Sigmoid colon (tissue), 7 donors: ENCODE data around the gene ZFPM1. TPM values are rescaled to one million over a fixed set of nuclear protein-coding genes. Genes with fewer than 3 reads are reported as not detected.
"Not testable (repeated sequence)": the region's sequence is repeated elsewhere in the genome, so short reads cannot be mapped to it uniquely, and the experiment has no call there.

Experiments
- DNase-seq: peaks from one replicate; pipeline ENCODE4 v3.0.0-alpha.2; 2019
- H3K27ac ChIP-seq, 4 donors: fragments of 200-600 bp; sonication (generic); one replicate each; pipeline ENCODE4 v1.5.1; 2016 to 2019; ENCODE audit warnings: mild to moderate bottlenecking in 1 of 4
- H3K27me3 ChIP-seq, 3 donors: fragments of 200-600 bp; sonication (generic); one replicate each; pipeline ENCODE4 v1.5.1; 2019; ENCODE audit warnings: mild to moderate bottlenecking in 1 of 3
- H3K36me3 ChIP-seq, 4 donors: fragments of 200-600 bp; sonication (generic); one replicate each; pipeline ENCODE4 v1.5.1; 2016 to 2019
- H3K4me1 ChIP-seq, 4 donors: fragments of 200-600 bp; sonication (generic); one replicate each; pipeline ENCODE4 v1.5.1; 2017 to 2019
- H3K4me3 ChIP-seq, 4 donors: fragments of 200-600 bp; sonication (generic); one replicate each; pipeline ENCODE4 v1.5.1; 2017 to 2019; ENCODE audit warnings: mild to moderate bottlenecking in 2 of 4, moderate library complexity in 1 of 4
- H3K9me3 ChIP-seq, 4 donors: fragments of 200-600 bp in 3 of 4; sonication (generic) in 3 of 4; one replicate each; pipeline versions ENCODE4 v1.5.1 to v1.6.1; 2013 to 2019
- EP300 ChIP-seq, 4 donors: sonication (generic); formaldehyde crosslinking; IDR thresholded peaks; one replicate each; pipeline ENCODE4 v1.6.1; 2017; ENCODE audit warnings: antibody characterized with exemption in 4 of 4
- POLR2A ChIP-seq, 2 donors: fragments of 450-650 bp; IDR thresholded peaks; one replicate each; pipeline ENCODE4 v1.6.1; 2016; ENCODE audit warnings: antibody characterized with exemption in 2 of 2, mild to moderate bottlenecking in 2 of 2, moderate library complexity in 2 of 2
- POLR2AphosphoS5 ChIP-seq, 4 donors: sonication (generic); formaldehyde crosslinking; IDR thresholded peaks; one replicate each; pipeline ENCODE4 v1.6.1; 2017; ENCODE audit warnings: antibody characterized with exemption in 4 of 4
- WGBS, 2 donors: extraction: QIAGEN DNeasy Blood & Tissue Kit; methylation state at CpG; one replicate each; pipeline ENCODE4 v1.1.7; 2013; 5-methylcytosine and 5-hydroxymethylcytosine counted together
- intact Hi-C: fragments of 100-400 bp; cut with DNase I; formaldehyde crosslinking; loops from one replicate; pipeline ENCODE4 v1.15.1; 2023
- polyA plus RNA-seq, 3 donors: library from polyadenylated mRNA; stranded (reverse); fragments of 200-250 nt; gene quantifications; one replicate each; pipeline ENCODE4 v1.2.3, GENCODE V29; 2013
- total RNA-seq, 4 donors: library from RNA; depleted of rRNA; stranded (reverse); fragments of >200 nt; gene quantifications; one replicate each; pipeline ENCODE4 v1.1.0, GENCODE V29; 2016
- TF ChIP-seq, protein P1 (sequence below), 4 experiments: fragments of 450-650 bp in 3 of 4; fragments of 200-600 bp in 1 of 4; IDR thresholded peaks; one replicate each; pipeline ENCODE4 v1.5.1; 2016 to 2019; ENCODE audit warnings: antibody characterized with exemption in 4 of 4, mild to moderate bottlenecking in 3 of 4, moderate library complexity in 2 of 4
- donor health status: healthy with polysubstance abuse.
- donor health status: Bipolar disorder and iron deficiency.
- donor health status: healthy.

The ZFPM1 gene
- total and polyA plus RNA-seq, 7 donors: 0.27 to 3.7 (median 0.66) TPM

DNA sequence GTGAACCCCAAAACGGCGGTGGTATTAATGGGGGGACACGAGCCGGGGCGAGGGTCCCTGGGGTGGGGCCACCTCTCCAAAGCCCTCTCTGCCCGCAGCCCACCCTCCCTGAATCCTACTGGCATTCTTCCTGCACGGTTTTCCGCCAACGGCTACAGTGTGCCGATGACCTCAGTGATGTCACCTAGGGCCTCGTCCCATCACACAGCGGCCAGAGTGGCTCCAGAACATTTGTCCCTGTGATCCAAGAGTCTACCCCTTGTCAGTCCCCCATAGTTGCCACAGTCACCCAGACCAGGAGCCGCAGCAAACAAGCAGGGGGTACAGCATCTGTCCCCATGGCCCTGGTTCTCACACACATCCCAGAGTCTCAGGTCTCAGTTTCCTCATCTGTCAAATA lies 13.9 kb downstream of the ZFPM1 start:
- intact Hi-C loops: no loop called here
- H3K27ac ChIP-seq: no peak overlapping the region

GRCh38 chr16:88467541-88467944 lies 14.5 kb downstream of the ZFPM1 start:
- no peak overlapping the region for H3K27ac ChIP-seq
- H3K36me3 ChIP-seq: no peaks in the 10 kb centered on the region
- no peak overlapping the region for H3K4me3 ChIP-seq
- no peak for DNase-seq
- H3K9me3 ChIP-seq: no peaks in the 10 kb centered on the region
- peaks cover 0 to 22% (median 0%) of the 10 kb centered on the region in 3 donors for H3K27me3 ChIP-seq
- intact Hi-C loops: no loop called here
- WGBS, 2 donors: 81 to 86% methylated on average over 18 of the region's 18 CpGs
- H3K4me1 ChIP-seq: no peaks in the 10 kb centered on the region
- TF ChIP-seq, protein P1, sequence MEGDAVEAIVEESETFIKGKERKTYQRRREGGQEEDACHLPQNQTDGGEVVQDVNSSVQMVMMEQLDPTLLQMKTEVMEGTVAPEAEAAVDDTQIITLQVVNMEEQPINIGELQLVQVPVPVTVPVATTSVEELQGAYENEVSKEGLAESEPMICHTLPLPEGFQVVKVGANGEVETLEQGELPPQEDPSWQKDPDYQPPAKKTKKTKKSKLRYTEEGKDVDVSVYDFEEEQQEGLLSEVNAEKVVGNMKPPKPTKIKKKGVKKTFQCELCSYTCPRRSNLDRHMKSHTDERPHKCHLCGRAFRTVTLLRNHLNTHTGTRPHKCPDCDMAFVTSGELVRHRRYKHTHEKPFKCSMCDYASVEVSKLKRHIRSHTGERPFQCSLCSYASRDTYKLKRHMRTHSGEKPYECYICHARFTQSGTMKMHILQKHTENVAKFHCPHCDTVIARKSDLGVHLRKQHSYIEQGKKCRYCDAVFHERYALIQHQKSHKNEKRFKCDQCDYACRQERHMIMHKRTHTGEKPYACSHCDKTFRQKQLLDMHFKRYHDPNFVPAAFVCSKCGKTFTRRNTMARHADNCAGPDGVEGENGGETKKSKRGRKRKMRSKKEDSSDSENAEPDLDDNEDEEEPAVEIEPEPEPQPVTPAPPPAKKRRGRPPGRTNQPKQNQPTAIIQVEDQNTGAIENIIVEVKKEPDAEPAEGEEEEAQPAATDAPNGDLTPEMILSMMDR (IDR thresholded peaks at IDR 0.05): no peak

More for the DNA sequence above, 13.9 kb downstream of the ZFPM1 start:
- Histone ChIP-seq H3K36me3 (no peaks in the 10 kb centered on the region), H3K4me3 (no peak overlapping the region), H3K27me3 (peaks cover 0 to 28% (median 0%) of the 10 kb centered on the region in 3 donors), H3K9me3 (no peaks in the 10 kb centered on the region), H3K4me1 (no peaks in the 10 kb centered on the region)
- no peak for DNase-seq
- WGBS, 2 donors: 90 to 91% methylated on average over 13 of the region's 13 CpGs
- TF ChIP-seq, protein P1 (IDR thresholded peaks at IDR 0.05): no peak
- TF ChIP-seq POLR2A (IDR thresholded peaks at IDR 0.05): no peak

GRCh38 chr16:88468275-88469129 lies 15.4 kb downstream of the ZFPM1 start:
- WGBS, 2 donors: 75 to 78% methylated on average over 20 of the region's 20 CpGs
- TF ChIP-seq POLR2AphosphoS5 (IDR thresholded peaks at IDR 0.05) (no peak), POLR2A (IDR thresholded peaks at IDR 0.05) (no peak), EP300 (IDR thresholded peaks at IDR 0.05) (no peak)
- TF ChIP-seq, protein P1 (IDR thresholded peaks at IDR 0.05): no peak
- H3K9me3 ChIP-seq: no peaks in the 10 kb centered on the region
- no peak overlapping the region for H3K27ac ChIP-seq
- DNase-seq: no peak
- peaks cover 0 to 22% (median 0%) of the 10 kb centered on the region in 3 donors for H3K27me3 ChIP-seq
- no peaks in the 10 kb centered on the region for H3K4me1 ChIP-seq
- H3K36me3 ChIP-seq: no peaks in the 10 kb centered on the region
- intact Hi-C loops: no loop called here
- H3K4me3 ChIP-seq: no peak overlapping the region

DNA sequence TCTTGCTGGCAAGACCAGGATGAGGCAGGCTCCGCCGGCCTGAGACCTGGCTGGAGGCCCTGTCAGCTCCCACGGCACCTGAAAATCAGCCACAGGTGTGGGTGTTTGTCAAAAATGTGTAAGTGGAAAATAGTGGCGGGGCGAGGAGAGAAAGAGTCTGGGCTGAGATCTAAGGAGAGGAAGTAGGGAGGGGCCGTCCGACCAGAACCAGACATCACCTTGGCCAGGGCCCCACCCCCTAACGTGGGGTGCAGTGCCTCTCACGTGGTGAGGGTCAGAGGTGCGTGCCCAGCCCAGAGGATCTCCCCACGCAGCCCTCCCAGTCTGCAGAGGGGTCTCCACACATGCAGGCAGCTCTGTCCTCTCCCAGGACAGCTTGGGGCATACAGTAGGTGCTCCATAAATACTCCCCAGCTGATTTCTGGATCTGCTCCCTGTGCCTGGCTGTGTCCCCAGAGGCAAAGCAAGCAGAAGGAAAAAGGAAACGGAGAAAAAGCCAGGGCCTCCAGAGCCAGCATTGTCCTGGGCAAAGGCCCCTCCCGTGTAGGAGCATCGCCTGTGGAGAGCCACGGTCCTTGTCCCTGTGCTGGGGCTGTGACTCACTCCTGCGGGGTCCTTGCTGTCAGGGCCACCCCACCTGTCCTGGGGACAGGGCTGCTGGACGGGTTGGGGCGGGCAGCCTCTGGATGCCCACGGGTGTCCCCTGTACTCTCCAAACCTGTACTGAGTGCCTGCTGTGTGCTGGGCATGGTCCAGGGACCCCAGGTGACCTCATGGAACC lies 16.7 kb downstream of the ZFPM1 start:
- H3K27me3 ChIP-seq: peaks cover 0 to 22% (median 0%) of the 10 kb centered on the region in 3 donors
- no peaks in the 10 kb centered on the region for H3K36me3 ChIP-seq
- DNase-seq: no peak
- WGBS, 2 donors: 60 to 69% methylated on average over 19 of the region's 19 CpGs
- no peaks in the 10 kb centered on the region for H3K9me3 ChIP-seq
- intact Hi-C loops: no loop called here
- H3K4me3 ChIP-seq: no peak overlapping the region
- no peak overlapping the region for H3K27ac ChIP-seq
- TF ChIP-seq, protein P1 (IDR thresholded peaks at IDR 0.05): no peak
- TF ChIP-seq POLR2A (IDR thresholded peaks at IDR 0.05) (no peak), EP300 (IDR thresholded peaks at IDR 0.05) (no peak), POLR2AphosphoS5 (IDR thresholded peaks at IDR 0.05) (no peak)
- no peaks in the 10 kb centered on the region for H3K4me1 ChIP-seq

DNA sequence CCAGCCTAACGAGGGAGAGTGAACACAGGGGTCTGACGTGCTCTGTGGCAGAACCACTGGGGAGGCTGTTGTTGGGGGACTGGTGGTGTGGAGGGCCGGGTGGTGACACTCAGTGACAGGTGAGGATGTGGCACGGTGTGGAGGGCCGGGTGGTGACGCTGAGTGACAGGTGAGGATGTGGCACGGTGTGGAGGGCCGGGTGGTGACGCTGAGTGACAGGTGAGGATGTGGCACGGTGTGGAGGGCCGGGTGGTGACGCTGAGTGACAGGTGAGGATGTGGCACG lies 17.3 kb downstream of the ZFPM1 start:
- H3K4me1 ChIP-seq, H3K4me3 ChIP-seq, H3K27ac ChIP-seq, intact Hi-C loops, DNase-seq, H3K9me3 ChIP-seq, H3K36me3 ChIP-seq: not testable (repeated sequence)
- 65 to 78% methylated on average over 8 to 9 of the region's 13 CpGs for WGBS, 2 donors
- peaks cover 0 to 22% (median 0%) of the 10 kb centered on the region in 3 donors for H3K27me3 ChIP-seq

DNA sequence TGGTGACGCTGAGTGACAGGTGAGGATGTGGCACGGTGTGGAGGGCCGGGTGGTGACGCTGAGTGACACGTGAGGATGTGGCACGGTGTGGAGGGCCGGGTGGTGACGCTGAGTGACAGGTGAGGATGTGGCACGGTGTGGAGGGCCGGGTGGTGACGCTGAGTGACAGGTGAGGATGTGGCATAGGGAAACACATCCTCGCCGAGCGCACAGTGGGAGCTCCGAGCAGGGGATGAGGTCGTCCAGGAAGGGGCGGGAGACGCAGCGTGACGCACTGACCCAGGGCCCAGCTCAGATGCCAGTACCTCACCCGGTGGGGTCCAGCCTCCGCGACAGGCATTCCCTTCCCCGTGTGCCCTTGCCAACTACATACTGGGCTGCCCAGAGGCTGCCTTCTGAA lies 17.6 kb downstream of the ZFPM1 start:
- WGBS, 2 donors: 72 to 84% methylated on average over 24 of the region's 24 CpGs
- H3K4me1 ChIP-seq, H3K27ac ChIP-seq, H3K4me3 ChIP-seq, DNase-seq, intact Hi-C loops, H3K9me3 ChIP-seq, H3K36me3 ChIP-seq: not testable (repeated sequence)
- peaks cover 0 to 22% (median 0%) of the 10 kb centered on the region in 3 donors for H3K27me3 ChIP-seq
